Esophagus mucosa (tissue), 1 donor: ENCODE data around the gene CDC42. TPM values are rescaled to one million over a fixed set of nuclear protein-coding genes. Genes with fewer than 3 reads are reported as not detected.

Experiments used
- ATAC-seq: fragments of 200-7000 bp; cut with Tn5 transposase; one replicate; pipeline ENCODE4 v1.9.1; 2020
- total RNA-seq: library from RNA; stranded (reverse); gene quantifications from one replicate; pipeline ENCODE4 v1.2.4, GENCODE V29; 2023
- donor health status: DM: yes; HTN: yes; CAD: no.

Gene CDC42
- total RNA-seq, 1 donor from 2014 or later, result 208 TPM

DNA sequence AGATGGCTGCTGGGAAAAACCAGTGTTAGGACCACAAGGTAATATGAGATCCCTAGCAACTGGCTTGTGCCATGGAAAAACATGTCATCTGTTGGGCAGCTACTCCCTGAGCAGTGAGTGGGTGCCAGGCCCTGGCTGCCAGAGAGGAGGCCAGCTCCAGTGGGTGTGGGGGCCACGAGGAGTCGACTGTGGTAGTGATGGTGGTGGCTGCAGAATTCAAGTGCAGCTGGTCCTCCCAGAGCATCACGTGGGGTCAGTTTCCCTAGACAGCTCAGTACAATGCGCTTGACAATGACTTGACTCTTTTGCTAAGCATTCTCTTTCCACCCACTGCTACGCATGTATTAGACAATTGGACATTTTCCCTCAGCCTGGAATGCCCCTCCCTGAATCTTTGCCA lies 14.5 kb upstream of the CDC42 start:
- ATAC-seq, result no peak

GRCh38 chr1:22039594-22040285 lies 12.8 kb upstream of the CDC42 start:
- ATAC-seq, result peak; percentile 84

- ATAC-seq, result no peak
These were observed 12.3 kb upstream of the CDC42 start for GRCh38 chr1:22040286-22040623.

DNA sequence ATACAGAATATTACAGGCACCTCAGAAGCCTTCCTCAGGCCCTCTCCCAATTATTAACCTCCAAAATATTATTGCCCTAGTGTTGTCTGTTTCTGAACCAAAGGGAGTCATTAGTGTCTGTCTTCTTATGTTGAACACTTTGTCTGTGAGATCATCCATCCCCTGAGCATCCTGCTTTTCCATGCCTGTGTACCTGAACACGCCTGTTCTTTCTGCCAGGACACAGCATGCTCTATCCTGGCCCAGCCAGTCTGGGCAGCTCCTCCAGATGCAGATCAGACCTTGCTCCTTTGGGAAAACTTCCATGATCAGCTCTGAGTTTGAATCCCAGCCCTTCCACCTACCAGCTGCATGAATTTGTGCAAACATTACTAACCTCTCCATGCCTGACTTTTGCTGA lies 11.0 kb upstream of the CDC42 start:
- peak; percentile 56 for ATAC-seq

- peak; percentile 75 for ATAC-seq
These were observed 9.2 kb upstream of the CDC42 start for GRCh38 chr1:22043198-22043769.

DNA sequence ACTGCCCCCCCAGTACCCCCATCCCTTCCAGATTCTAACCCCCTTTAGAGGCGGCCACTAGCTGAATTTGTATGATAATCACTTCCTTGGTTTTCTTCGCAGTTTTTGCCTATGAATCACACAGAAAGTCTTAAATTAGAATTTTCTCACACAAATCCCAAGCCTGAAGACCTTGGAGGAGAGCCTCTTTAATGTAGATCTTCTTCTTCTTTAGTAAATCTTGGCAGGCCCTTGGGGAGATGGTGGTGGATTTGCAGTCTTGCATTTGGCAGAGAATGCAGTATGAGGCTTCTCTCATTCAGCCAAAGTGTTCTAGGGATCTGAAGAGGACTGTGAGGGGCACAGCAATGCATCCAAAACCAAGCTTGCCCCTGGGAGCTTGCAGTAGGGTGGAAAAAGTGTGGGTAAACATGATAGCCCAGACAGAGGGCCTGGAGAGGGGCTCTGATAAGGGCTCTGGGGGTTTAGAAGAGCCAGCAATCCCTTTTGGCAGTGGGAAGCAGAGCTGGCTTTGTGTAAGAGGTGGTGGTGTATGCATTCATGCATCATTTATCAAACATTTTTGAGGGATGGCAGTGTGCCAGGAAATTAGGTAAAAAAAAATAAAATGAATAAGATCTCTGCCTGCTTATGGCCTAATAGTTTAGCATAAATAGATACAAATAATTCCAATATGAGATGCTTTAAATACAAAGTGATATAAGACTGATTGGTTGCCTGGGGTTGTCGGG lies 7.7 kb upstream of the CDC42 start:
- no peak for ATAC-seq

- no peak for ATAC-seq
These were observed 6.8 kb upstream of the CDC42 start for GRCh38 chr1:22045604-22046228.

- peak; percentile 36 for ATAC-seq
These were observed 3.9 kb upstream of the CDC42 start for GRCh38 chr1:22048351-22049192.

DNA sequence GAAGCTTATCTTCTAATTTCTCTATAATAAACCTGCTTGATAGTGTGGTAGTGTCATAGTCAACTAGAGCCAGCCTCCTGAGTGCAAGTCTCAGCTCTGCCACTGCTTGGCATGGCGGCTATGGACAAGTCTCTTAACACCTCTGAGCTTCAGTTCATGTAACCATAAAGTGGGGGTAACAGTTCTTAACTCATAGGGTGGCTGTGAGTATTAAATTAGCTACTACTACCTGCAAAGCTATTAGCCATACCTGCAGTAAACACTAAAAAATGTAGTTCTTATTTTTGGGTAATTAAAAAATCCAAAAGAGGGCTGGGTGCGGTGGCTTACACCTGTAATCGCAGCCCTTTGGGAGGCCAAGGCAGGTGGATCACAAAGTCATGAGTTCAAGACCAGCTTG lies 2.2 kb upstream of the CDC42 start:
- ATAC-seq, result no peak

DNA sequence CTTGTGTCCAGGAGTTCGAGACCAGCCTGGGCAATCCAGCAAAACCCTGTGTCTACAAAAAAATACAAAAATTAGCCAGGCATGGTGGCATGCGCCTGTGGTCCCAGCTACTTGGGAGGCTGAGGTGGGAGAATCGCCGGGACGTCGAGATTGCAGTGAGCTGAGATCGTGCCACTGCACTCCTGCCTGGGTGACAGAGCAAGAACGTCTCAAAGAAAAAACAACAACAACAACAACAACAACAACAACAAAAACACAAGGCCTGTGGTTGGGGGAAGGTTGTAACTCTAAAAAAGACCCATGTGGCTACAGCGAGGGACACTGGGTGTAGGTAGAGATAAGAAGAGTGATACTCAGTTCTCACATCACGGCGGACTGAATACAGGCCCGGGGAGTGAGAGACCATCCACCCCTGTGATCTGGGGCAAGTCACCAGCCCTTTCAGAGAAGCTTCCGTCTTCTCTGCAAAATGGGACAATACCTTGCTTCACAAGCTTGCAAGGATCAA lies 848 bp upstream of the CDC42 start:
- ATAC-seq, result no peak

- peak; percentile 54 for ATAC-seq
These were observed 730 bp downstream of the CDC42 start for GRCh38 chr1:22053017-22053860.

DNA sequence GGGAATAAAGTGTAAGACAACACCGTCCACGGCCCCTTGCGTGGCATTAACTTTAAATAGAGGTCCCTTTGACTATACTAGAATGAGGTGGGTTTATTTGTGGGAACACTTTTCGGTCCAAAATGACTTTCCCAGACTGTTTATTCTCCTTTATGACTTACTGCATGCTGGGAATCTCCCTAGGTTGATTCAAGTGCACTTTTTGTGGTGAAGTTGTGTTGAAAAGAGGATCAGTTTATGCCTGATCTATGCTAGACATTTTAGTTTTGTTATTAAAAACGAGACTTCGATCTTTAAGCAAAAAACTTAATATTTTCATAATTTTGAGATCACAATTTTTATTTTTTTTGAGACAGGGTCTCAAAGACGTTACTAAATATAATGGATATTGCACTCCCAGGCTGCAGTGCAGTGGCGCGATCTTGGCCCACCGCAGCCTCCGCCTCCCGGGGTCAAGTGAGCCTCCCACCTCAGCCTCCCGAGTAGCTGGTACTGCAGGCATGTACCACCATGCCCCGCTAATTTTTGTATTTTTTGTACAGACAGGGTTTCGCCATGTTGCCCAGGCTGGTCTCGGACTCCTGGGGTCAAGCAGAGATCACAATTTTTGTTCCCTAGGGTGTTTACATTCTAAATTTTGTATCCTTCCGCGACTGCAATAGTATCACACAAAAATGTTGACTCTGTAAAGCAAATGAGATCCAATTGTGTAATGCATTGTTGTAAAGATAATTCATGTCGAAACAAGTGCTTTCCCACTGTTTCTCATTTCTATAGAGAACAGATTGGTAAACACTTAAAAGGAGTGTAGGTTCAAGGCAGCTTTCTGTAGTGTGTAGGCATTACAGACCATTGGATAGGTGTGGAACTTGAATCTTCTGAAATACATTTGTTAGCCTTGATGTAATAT lies 1.6 kb downstream of the CDC42 start:
- peak; percentile 14 for ATAC-seq

DNA sequence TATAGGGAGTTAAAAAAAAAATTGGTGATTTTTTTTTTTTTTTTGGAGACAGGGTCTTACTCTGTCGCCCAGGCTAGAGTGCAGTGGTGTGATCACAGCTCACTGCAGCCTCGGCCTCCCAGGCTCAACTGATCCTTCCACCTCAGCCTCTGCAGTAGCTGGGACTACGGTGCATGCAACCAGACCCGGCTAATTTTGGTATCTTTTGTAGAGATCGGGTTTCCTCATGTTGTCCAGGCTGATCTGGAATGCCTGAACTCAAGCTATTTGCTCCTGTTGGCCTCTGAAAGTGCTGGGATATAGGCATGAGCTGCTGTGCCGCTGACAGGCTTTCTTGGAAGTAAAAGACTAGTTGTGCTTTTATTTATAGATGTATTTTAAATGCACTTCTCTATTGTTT lies 3.0 kb downstream of the CDC42 start:
- no peak for ATAC-seq

GRCh38 chr1:22056043-22056442 lies 3.5 kb downstream of the CDC42 start:
- no peak for ATAC-seq

GRCh38 chr1:22056936-22057335 lies 4.4 kb downstream of the CDC42 start:
- ATAC-seq, result no peak

DNA sequence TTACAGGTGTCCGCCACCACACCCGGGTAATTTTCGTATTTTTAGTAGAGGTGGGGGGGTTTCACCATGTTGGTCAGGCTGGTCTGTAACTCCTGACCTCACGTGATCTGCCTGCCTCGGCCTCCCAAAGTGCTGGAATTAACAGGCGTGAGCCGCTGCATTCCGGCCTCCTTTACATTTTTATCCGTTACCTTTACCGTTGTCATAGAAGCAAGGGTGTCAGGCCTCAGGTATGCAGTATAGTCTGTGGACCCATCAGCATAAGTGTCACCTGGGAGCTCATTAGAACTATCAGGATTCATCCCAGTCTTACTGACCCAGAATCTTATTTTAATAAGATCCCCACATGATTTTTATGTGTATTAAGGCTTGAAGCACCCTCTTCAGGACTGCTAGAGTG lies 5.4 kb downstream of the CDC42 start:
- ATAC-seq, result no peak

DNA sequence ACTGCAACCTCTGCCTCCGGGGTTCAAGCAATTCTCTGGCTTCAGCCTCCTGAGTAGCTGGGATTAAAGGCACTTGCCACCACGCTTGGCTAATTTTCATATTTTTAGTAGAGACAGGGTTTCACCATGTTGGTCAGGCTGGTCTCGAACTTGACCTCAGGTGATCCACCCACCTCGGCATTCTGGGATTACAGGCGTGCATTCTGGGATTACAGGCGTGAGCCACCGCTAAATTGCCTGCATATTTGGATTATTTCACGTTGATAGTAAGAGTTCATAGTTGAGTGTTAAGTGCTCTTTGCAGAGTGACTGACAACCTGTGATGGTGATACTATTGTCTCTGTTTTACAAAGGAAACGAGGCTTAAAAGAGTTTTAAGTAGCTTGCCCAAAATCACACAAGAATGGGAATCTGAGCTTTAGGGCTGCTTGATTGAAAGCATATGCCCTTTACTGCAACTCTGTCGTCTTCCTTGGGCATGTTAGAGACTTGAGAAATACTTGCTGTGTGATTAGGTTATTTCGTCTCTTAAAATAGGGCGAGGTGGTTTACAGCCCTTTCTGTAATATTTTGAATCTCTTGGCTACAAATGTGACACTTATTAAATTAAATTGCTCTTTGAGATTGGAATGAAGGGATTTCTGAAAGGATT lies 12.4 kb downstream of the CDC42 start:
- no peak for ATAC-seq

DNA sequence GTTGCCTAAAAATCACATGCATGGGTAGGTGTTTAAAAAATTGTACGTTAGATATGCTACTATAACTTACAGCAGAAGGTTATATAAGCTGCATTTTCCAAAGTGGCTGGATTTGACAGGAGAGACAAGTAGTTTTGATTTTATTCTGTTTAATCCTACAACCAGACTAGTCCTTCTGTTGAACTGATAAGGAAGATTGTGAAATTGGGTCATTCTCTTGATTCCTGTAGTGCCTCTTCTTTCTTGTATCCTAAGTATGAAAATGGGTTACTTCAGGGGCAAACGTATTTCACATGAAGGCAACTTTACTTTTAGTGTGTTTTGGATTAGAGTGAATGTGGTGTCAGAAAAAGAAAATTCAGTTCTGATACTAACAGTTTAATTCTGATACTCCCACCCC lies 19.0 kb downstream of the CDC42 start:
- ATAC-seq, result no peak

- ATAC-seq, result no peak
These were observed 22.3 kb downstream of the CDC42 start for GRCh38 chr1:22074803-22075202.

DNA sequence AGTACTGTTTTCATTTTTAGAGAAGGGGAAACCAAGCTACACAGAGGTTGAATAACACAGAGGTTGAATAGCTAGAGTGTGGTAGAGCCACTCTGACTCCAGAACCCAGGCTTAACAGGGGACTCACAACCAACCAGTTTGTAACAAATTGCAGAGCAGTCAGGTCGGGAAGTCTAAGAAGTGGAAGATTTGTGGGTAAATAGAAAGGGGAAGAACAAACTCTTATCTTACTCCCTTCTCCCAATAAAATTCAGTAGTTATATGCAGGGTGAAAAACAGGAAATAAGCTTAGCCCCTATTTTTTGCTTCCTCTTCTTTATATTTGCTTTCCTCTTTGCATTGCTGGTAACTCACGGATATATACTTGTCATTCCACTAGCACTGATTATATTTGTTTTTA lies 23.2 kb downstream of the CDC42 start:
- ATAC-seq, result no peak
